ENCODE data around the gene ARL8A.

Gene ARL8A

GRCh38 chr1:202134645-202135172, 9.8 kb downstream of the ARL8A start:
- H3K9me3 ChIP-seq (ENCODE audit: control insufficient read depth, low read length): no peaks in the 10 kb centered on the region
- H3K4me1 ChIP-seq (ENCODE audit: control insufficient read depth, insufficient read depth, low read length, poor library complexity, severe bottlenecking): peaks cover 6% of the 10 kb centered on the region
- peaks cover 51% of the 10 kb centered on the region for H3K36me3 ChIP-seq (ENCODE audit: control insufficient read depth, insufficient read depth, low read length)
- no peak overlapping the region for H3K4me3 ChIP-seq (ENCODE audit: insufficient read depth, low read depth, low read length, poor library complexity, severe bottlenecking)
- no peaks in the 10 kb centered on the region for H3K27me3 ChIP-seq (replicated peaks; ENCODE audit: control insufficient read depth, insufficient read depth, low read length, poor library complexity, severe bottlenecking)
- H3K27ac ChIP-seq (ENCODE audit: insufficient read depth, low read length, poor library complexity, severe bottlenecking): no peak overlapping the region
- DNase-seq: no peak

- DNase-seq: no peak
- H3K4me3 ChIP-seq (ENCODE audit: insufficient read depth, low read depth, low read length, poor library complexity, severe bottlenecking): no peak overlapping the region
- H3K27ac ChIP-seq (ENCODE audit: insufficient read depth, low read length, poor library complexity, severe bottlenecking): no peak overlapping the region
- peaks cover 6% of the 10 kb centered on the region for H3K4me1 ChIP-seq (ENCODE audit: control insufficient read depth, insufficient read depth, low read length, poor library complexity, severe bottlenecking)
- peaks cover 51% of the 10 kb centered on the region for H3K36me3 ChIP-seq (ENCODE audit: control insufficient read depth, insufficient read depth, low read length)
- H3K9me3 ChIP-seq (ENCODE audit: control insufficient read depth, low read length): no peaks in the 10 kb centered on the region
- no peaks in the 10 kb centered on the region for H3K27me3 ChIP-seq (replicated peaks; ENCODE audit: control insufficient read depth, insufficient read depth, low read length, poor library complexity, severe bottlenecking)
Measured at GRCh38 chr1:202133989-202134388, 10.5 kb downstream of the ARL8A start.

GRCh38 chr1:202133496-202133895, 11.0 kb downstream of the ARL8A start:
- no peak for DNase-seq
- Histone ChIP-seq H3K4me1 (ENCODE audit: control insufficient read depth, insufficient read depth, low read length, poor library complexity, severe bottlenecking) (peaks cover 6% of the 10 kb centered on the region), H3K9me3 (ENCODE audit: control insufficient read depth, low read length) (no peaks in the 10 kb centered on the region), H3K4me3 (ENCODE audit: insufficient read depth, low read depth, low read length, poor library complexity, severe bottlenecking) (no peak overlapping the region), H3K36me3 (ENCODE audit: control insufficient read depth, insufficient read depth, low read length) (peaks cover 51% of the 10 kb centered on the region), H3K27ac (ENCODE audit: insufficient read depth, low read length, poor library complexity, severe bottlenecking) (no peak overlapping the region), H3K27me3 (replicated peaks; ENCODE audit: control insufficient read depth, insufficient read depth, low read length, poor library complexity, severe bottlenecking) (no peaks in the 10 kb centered on the region)

GRCh38 chr1:202133001-202133400, 11.5 kb downstream of the ARL8A start:
- Histone ChIP-seq H3K4me3 (ENCODE audit: insufficient read depth, low read depth, low read length, poor library complexity, severe bottlenecking) (no peak overlapping the region), H3K9me3 (ENCODE audit: control insufficient read depth, low read length) (no peaks in the 10 kb centered on the region), H3K4me1 (ENCODE audit: control insufficient read depth, insufficient read depth, low read length, poor library complexity, severe bottlenecking) (peaks cover 6% of the 10 kb centered on the region), H3K27me3 (replicated peaks; ENCODE audit: control insufficient read depth, insufficient read depth, low read length, poor library complexity, severe bottlenecking) (no peaks in the 10 kb centered on the region), H3K36me3 (ENCODE audit: control insufficient read depth, insufficient read depth, low read length) (peaks cover 46% of the 10 kb centered on the region), H3K27ac (ENCODE audit: insufficient read depth, low read length, poor library complexity, severe bottlenecking) (no peak overlapping the region)
- no peak for DNase-seq

GRCh38 chr1:202131956-202132821, 12.3 kb downstream of the ARL8A start:
- Histone ChIP-seq H3K27me3 (replicated peaks; ENCODE audit: control insufficient read depth, insufficient read depth, low read length, poor library complexity, severe bottlenecking) (no peaks in the 10 kb centered on the region), H3K9me3 (ENCODE audit: control insufficient read depth, low read length) (no peaks in the 10 kb centered on the region), H3K4me3 (ENCODE audit: insufficient read depth, low read depth, low read length, poor library complexity, severe bottlenecking) (no peak overlapping the region), H3K4me1 (ENCODE audit: control insufficient read depth, insufficient read depth, low read length, poor library complexity, severe bottlenecking) (peaks cover 6% of the 10 kb centered on the region), H3K36me3 (ENCODE audit: control insufficient read depth, insufficient read depth, low read length) (peaks cover 39% of the 10 kb centered on the region), H3K27ac (ENCODE audit: insufficient read depth, low read length, poor library complexity, severe bottlenecking) (no peak overlapping the region)
- no peak for DNase-seq

DNA sequence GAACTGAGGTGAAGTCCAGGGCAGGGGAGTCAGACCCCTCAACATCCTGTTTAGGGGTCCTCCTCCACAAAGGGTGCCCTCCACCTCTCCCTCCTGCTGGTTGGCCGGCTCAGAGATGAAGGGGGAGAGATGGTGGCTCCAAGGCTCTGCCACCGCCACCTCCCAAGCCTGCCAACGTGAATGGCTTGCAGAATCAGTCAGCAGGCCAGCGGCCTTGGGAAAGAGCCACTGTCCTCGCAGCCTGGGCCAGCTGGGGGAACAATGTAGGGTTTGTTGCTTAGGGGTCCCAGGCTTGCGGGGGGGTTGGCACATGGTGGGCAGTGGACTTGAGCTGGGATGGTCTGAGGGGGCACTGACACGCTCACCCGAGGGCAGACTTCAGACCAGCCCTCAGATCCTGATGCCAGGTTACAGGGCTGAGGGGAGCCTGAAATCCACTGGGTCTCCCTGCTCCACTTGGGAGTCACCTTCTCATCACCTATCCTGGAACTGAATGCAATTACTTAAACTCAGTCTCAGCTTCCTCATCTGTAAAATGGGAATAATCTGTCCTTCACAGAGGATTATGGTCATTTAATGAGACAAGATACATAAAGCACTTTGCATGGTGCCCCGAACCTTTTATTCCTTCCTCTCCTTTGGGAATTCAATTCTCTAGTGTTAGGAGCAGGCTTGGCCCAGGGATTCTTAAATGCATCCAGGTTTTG, 13.6 kb downstream of the ARL8A start:
- Histone ChIP-seq H3K4me1 (ENCODE audit: control insufficient read depth, insufficient read depth, low read length, poor library complexity, severe bottlenecking) (peaks cover 6% of the 10 kb centered on the region), H3K27ac (ENCODE audit: insufficient read depth, low read length, poor library complexity, severe bottlenecking) (no peak overlapping the region), H3K36me3 (ENCODE audit: control insufficient read depth, insufficient read depth, low read length) (peaks cover 39% of the 10 kb centered on the region), H3K9me3 (ENCODE audit: control insufficient read depth, low read length) (no peaks in the 10 kb centered on the region), H3K27me3 (replicated peaks; ENCODE audit: control insufficient read depth, insufficient read depth, low read length, poor library complexity, severe bottlenecking) (no peaks in the 10 kb centered on the region), H3K4me3 (ENCODE audit: insufficient read depth, low read depth, low read length, poor library complexity, severe bottlenecking) (no peak overlapping the region)
- no peak for DNase-seq

GRCh38 chr1:202130297-202130721, 14.2 kb downstream of the ARL8A start:
- Histone ChIP-seq H3K27ac (ENCODE audit: insufficient read depth, low read length, poor library complexity, severe bottlenecking) (no peak overlapping the region), H3K27me3 (replicated peaks; ENCODE audit: control insufficient read depth, insufficient read depth, low read length, poor library complexity, severe bottlenecking) (no peaks in the 10 kb centered on the region), H3K36me3 (ENCODE audit: control insufficient read depth, insufficient read depth, low read length) (peaks cover 33% of the 10 kb centered on the region), H3K4me1 (ENCODE audit: control insufficient read depth, insufficient read depth, low read length, poor library complexity, severe bottlenecking) (peaks cover 6% of the 10 kb centered on the region), H3K9me3 (ENCODE audit: control insufficient read depth, low read length) (no peaks in the 10 kb centered on the region), H3K4me3 (ENCODE audit: insufficient read depth, low read depth, low read length, poor library complexity, severe bottlenecking) (no peak overlapping the region)
- DNase-seq: no peak

- no peak for DNase-seq
- peaks cover 26% of the 10 kb centered on the region for H3K36me3 ChIP-seq (ENCODE audit: control insufficient read depth, insufficient read depth, low read length)
- H3K27ac ChIP-seq (ENCODE audit: insufficient read depth, low read length, poor library complexity, severe bottlenecking): no peak overlapping the region
- H3K4me3 ChIP-seq (ENCODE audit: insufficient read depth, low read depth, low read length, poor library complexity, severe bottlenecking): no peak overlapping the region
- no peaks in the 10 kb centered on the region for H3K27me3 ChIP-seq (replicated peaks; ENCODE audit: control insufficient read depth, insufficient read depth, low read length, poor library complexity, severe bottlenecking)
- no peaks in the 10 kb centered on the region for H3K9me3 ChIP-seq (ENCODE audit: control insufficient read depth, low read length)
- H3K4me1 ChIP-seq (ENCODE audit: control insufficient read depth, insufficient read depth, low read length, poor library complexity, severe bottlenecking): peaks cover 6% of the 10 kb centered on the region
Measured at GRCh38 chr1:202129453-202130296, 14.9 kb downstream of the ARL8A start.

GRCh38 chr1:202127836-202128622, 16.5 kb downstream of the ARL8A start:
- DNase-seq: no peak
- Histone ChIP-seq H3K4me3 (ENCODE audit: insufficient read depth, low read depth, low read length, poor library complexity, severe bottlenecking) (no peak overlapping the region), H3K27me3 (replicated peaks; ENCODE audit: control insufficient read depth, insufficient read depth, low read length, poor library complexity, severe bottlenecking) (no peaks in the 10 kb centered on the region)

More at GRCh38 chr1:202127836-202128622, 16.5 kb downstream of the ARL8A start:
- H3K4me1 ChIP-seq (ENCODE audit: control insufficient read depth, insufficient read depth, low read length, poor library complexity, severe bottlenecking): peaks cover 6% of the 10 kb centered on the region
- peaks cover 10% of the 10 kb centered on the region for H3K36me3 ChIP-seq (ENCODE audit: control insufficient read depth, insufficient read depth, low read length)
- no peak overlapping the region for H3K27ac ChIP-seq (ENCODE audit: insufficient read depth, low read length, poor library complexity, severe bottlenecking)
- no peaks in the 10 kb centered on the region for H3K9me3 ChIP-seq (ENCODE audit: control insufficient read depth, low read length)

Measured in effector memory CD4-positive, alpha-beta T cell (primary cell).